Measurements from ENCODE around the gene ACSL1. TPM values are rescaled to one million over a fixed set of nuclear protein-coding genes. Genes with fewer than 3 reads are reported as not detected.

ACSL1 gene
- total RNA-seq, 4 donors from 2014 or later = 27.3 to 98.4 (median 70.1) TPM

- H3K4me3 ChIP-seq = no peak overlapping the region
- no peak for DNase-seq
- H3K4me1 ChIP-seq = no peaks in the 10 kb centered on the region
- no peaks in the 10 kb centered on the region for H3K27me3 ChIP-seq
- no peak overlapping the region for H3K27ac ChIP-seq
- no peaks in the 10 kb centered on the region for H3K9me3 ChIP-seq
- intact Hi-C loops (cut with DNase I; ENCODE audit: low total_unique reads) = no loop called here
- TF ChIP-seq POLR2A (IDR thresholded peaks at IDR 0.05) (no peak), CTCF (IDR thresholded peaks at IDR 0.05) (no peak)
- no peaks in the 10 kb centered on the region for H3K36me3 ChIP-seq
These were observed 27.7 kb upstream of the ACSL1 start for GRCh38 chr4:184853436-184853835.

- H3K4me1 ChIP-seq = no peaks in the 10 kb centered on the region
- intact Hi-C loops (cut with DNase I; ENCODE audit: low total_unique reads) = no loop called here
- no peak overlapping the region for H3K27ac ChIP-seq
- no peak for TF ChIP-seq POLR2A (IDR thresholded peaks at IDR 0.05)
- no peak for DNase-seq
- no peak overlapping the region for H3K4me3 ChIP-seq
- no peaks in the 10 kb centered on the region for H3K36me3 ChIP-seq
- H3K9me3 ChIP-seq = no peaks in the 10 kb centered on the region
- no peaks in the 10 kb centered on the region for H3K27me3 ChIP-seq
These were observed 26.1 kb upstream of the ACSL1 start for GRCh38 chr4:184851886-184852285.

GRCh38 chr4:184851200-184851541 is 25.4 kb upstream of the ACSL1 start:
- intact Hi-C loops (cut with DNase I; ENCODE audit: low total_unique reads) = no loop called here
- no peak for DNase-seq
- H3K27ac ChIP-seq = no peak overlapping the region
- no peaks in the 10 kb centered on the region for H3K9me3 ChIP-seq
- no peaks in the 10 kb centered on the region for H3K36me3 ChIP-seq
- H3K27me3 ChIP-seq = no peaks in the 10 kb centered on the region
- no peak for TF ChIP-seq CTCF (IDR thresholded peaks at IDR 0.05)
- TF ChIP-seq POLR2A (IDR thresholded peaks at IDR 0.05) = no peak
- H3K4me3 ChIP-seq = no peak overlapping the region
- H3K4me1 ChIP-seq = no peaks in the 10 kb centered on the region

GRCh38 chr4:184850431-184851199 is 24.8 kb upstream of the ACSL1 start:
- Histone ChIP-seq H3K27me3 (no peaks in the 10 kb centered on the region), H3K4me3 (no peak overlapping the region), H3K4me1 (no peaks in the 10 kb centered on the region), H3K9me3 (no peaks in the 10 kb centered on the region), H3K36me3 (no peaks in the 10 kb centered on the region), H3K27ac (no peak overlapping the region)
- intact Hi-C loops (cut with DNase I; ENCODE audit: low total_unique reads) = no loop called here
- no peak for DNase-seq
- no peak for TF ChIP-seq POLR2A (IDR thresholded peaks at IDR 0.05)
- no peak for TF ChIP-seq CTCF (IDR thresholded peaks at IDR 0.05)

DNA sequence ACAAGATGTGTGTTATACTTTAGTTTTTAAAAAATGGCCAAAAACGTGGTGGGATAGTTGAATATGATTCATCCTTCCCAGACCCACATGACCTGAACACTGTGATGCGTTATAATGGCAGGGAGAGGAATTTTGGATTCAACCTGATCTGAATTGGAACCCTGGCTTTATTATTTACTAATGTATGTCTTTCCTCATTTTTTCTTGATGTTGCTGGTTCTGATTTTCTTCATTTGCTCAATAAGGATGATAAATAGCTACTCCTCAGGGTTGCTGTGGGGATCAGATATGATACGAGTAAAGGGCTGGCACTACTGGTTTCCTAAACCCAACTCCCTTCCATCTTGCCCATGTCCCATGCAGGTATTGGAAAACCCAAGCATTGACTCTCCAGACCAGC is 24.2 kb upstream of the ACSL1 start:
- TF ChIP-seq POLR2A (IDR thresholded peaks at IDR 0.05) (no peak), CTCF (IDR thresholded peaks at IDR 0.05) (no peak)
- Histone ChIP-seq H3K27me3 (no peaks in the 10 kb centered on the region), H3K4me3 (no peak overlapping the region), H3K36me3 (no peaks in the 10 kb centered on the region), H3K4me1 (no peaks in the 10 kb centered on the region), H3K9me3 (no peaks in the 10 kb centered on the region), H3K27ac (no peak overlapping the region)
- no peak for DNase-seq
- intact Hi-C loops (cut with DNase I; ENCODE audit: low total_unique reads) = no loop called here

GRCh38 chr4:184849185-184849584 is 23.4 kb upstream of the ACSL1 start:
- Histone ChIP-seq H3K27ac (no peak overlapping the region), H3K4me1 (no peaks in the 10 kb centered on the region), H3K36me3 (no peaks in the 10 kb centered on the region), H3K27me3 (no peaks in the 10 kb centered on the region), H3K4me3 (no peak overlapping the region), H3K9me3 (no peaks in the 10 kb centered on the region)
- intact Hi-C loops (cut with DNase I; ENCODE audit: low total_unique reads) = no loop called here
- TF ChIP-seq CTCF (IDR thresholded peaks at IDR 0.05) (no peak), POLR2A (IDR thresholded peaks at IDR 0.05) (no peak)
- no peak for DNase-seq

Data from uterus (tissue), 4 donors.